Activated CD4-positive, alpha-beta T cell treated with anti-CD3 and anti-CD28 coated beads, Interleukin-2, amount 10 ng/mL, durations not matched to agents 7 days and 5 days (primary cell): Measurements from ENCODE around the gene ADGB. TPM values are rescaled to one million over a fixed set of nuclear protein-coding genes. Genes with fewer than 3 reads are reported as not detected.
A peak's percentile ranks its signal among the peaks of the same experiment; 100 is the strongest.
"Not testable (repeated sequence)": the region's sequence is repeated elsewhere in the genome, so short reads cannot be mapped to it uniquely, and the experiment has no call there.

Experiments
- CTCF ChIA-PET: fragments of 350-600 bp; sonication (Branson Sonifier 250); formaldehyde crosslinking; loops from one replicate; lab custom pipeline; 2021; ENCODE audit warnings: antibody characterized with exemption; lab: Charles Lee
- POLR2A ChIA-PET: fragments of 350-600 bp; sonication (Branson Sonifier 250); formaldehyde crosslinking; loops from one replicate; lab custom pipeline; 2021; ENCODE audit warnings: antibody characterized with exemption; lab: Charles Lee
- DNase-seq: peaks from one replicate; pipeline ENCODE4 v3.0.0-alpha.2; 2020
- H3K27ac Mint-ChIP-seq: one replicate; pipeline ENCODE4 v1.8.0; 2021; ENCODE audit warnings: mild to moderate bottlenecking, moderate library complexity, mixed read lengths
- H3K27me3 Mint-ChIP-seq: one replicate; pipeline ENCODE4 v1.8.0; 2021; ENCODE audit warnings: mixed read lengths
- H3K36me3 Mint-ChIP-seq: one replicate; pipeline ENCODE4 v1.8.0; 2021; ENCODE audit warnings: low read depth, mixed read lengths
- H3K4me1 Mint-ChIP-seq: one replicate; pipeline ENCODE4 v1.8.0; 2021; ENCODE audit warnings: mixed read lengths
- H3K4me3 Mint-ChIP-seq: one replicate; pipeline ENCODE4 v1.8.0; 2021; ENCODE audit warnings: mild to moderate bottlenecking, moderate library complexity, mixed read lengths
- H3K9me3 Mint-ChIP-seq: one replicate; pipeline ENCODE4 v1.8.0; 2021; ENCODE audit warnings: mixed read lengths
- total RNA-seq, 2 experiments: library from RNA; stranded (reverse); gene quantifications; one replicate each; pipeline ENCODE4 v1.2.3, GENCODE V29; 2021

The ADGB gene
- total RNA-seq, 2 experiments from 2014 or later: not detected

DNA sequence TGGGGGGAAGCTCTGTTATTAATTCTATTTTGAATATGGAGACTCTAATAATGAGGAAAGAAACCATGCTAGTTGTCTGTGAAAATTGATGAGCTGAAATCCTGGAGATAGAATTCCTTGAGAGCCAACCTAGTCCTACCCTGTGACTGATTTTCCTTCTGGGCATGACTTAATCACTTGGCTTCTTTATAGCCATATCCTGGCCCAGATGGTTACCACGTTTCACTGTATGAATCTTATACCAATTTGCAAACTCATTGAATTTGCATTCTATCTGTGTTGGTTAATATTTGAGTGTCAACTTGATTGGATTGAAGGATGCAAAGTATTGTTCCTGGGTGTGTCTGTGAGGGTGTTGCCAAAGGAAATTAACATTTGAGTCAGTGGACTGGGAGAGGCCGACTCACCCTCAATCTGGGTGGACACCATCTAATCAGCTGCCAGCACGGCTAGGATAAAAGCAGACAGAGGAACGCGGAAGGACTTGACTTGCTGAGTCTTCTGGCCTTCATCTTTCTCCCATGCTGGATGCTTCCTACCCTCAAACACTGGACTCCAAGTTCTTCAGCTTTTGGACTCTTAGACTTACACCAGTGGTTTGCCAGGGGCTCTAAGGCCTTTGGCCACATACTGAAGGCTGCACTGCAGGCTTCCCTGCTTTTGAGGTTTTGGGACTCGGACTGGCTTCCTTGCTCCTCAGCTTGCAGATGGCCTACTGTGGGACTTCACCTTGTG lies 255.9 kb downstream of the ADGB start:
- CTCF ChIA-PET: interaction anchor here (1.2 kb wide), 1 partner anchor 10 kb away, joined by 3 read pairs; no protein-coding TSS in a partner anchor
- H3K36me3 Mint-ChIP-seq, H3K4me3 Mint-ChIP-seq, H3K27me3 Mint-ChIP-seq, POLR2A ChIA-PET, H3K9me3 Mint-ChIP-seq, H3K27ac Mint-ChIP-seq, DNase-seq: not testable (repeated sequence)
- peaks cover 25% of the 10 kb centered on the region for H3K4me1 Mint-ChIP-seq

DNA sequence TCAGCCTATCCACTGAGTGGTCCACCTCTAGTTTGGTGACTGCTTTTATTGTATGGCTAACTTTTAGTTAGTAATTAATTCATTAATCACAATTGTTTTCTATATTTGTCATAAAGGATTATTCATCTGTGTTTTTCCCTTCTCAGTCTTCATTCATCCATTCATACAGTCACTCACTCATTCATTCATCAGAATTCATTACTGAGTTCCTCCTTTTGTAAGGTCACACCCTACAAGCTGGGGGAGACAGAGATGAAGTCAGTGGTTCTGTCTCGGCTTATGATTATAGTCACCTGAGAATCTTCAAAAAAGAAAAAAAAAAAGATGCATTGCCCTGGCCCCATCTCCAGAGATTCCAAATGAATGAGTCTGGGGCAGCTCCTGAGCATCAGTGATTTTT lies 257.1 kb downstream of the ADGB start:
- POLR2A ChIA-PET: no interaction called here
- Mint-ChIP-seq H3K9me3 (no peaks in the 10 kb centered on the region), H3K27me3 (no peaks in the 10 kb centered on the region), H3K27ac (no peak overlapping the region), H3K36me3 (no peaks in the 10 kb centered on the region), H3K4me3 (no peak overlapping the region), H3K4me1 (peaks cover 22% of the 10 kb centered on the region)
- DNase-seq: no peak
- CTCF ChIA-PET: interaction anchor here (0.6 to 0.8 kb wide), 2 partner anchors 22 to 1293 kb away, joined by 3 to 4 read pairs; no protein-coding TSS in a partner anchor

DNA sequence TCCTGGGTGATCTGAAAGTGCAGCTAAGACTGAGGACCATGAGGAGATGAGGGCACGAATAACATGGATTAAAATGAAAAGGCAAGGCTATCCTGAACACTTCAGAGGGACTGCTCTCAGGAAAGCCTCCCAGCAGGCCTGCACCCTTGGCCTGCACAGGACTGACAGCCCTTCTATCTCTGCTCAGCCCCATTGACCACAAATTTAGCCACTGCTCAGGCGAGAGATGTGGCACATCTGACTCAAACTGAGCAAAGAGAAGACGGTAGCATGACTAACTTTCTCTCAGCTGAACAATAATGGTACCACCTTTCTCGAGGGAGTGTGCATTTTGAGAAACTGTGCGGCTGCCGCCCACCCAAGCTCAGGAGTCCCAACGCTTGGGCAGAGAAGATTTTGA lies 257.5 kb downstream of the ADGB start:
- ChIA-PET CTCF (interaction anchor here (0.6 to 0.8 kb wide), 2 partner anchors 22 to 1293 kb away, joined by 3 to 4 read pairs; no protein-coding TSS in a partner anchor), POLR2A (no interaction called here)
- H3K4me1 Mint-ChIP-seq: peaks cover 22% of the 10 kb centered on the region
- no peaks in the 10 kb centered on the region for H3K27me3 Mint-ChIP-seq
- no peak overlapping the region for H3K27ac Mint-ChIP-seq
- H3K4me3 Mint-ChIP-seq: no peak overlapping the region
- no peaks in the 10 kb centered on the region for H3K9me3 Mint-ChIP-seq
- no peaks in the 10 kb centered on the region for H3K36me3 Mint-ChIP-seq
- DNase-seq: no peak

DNA sequence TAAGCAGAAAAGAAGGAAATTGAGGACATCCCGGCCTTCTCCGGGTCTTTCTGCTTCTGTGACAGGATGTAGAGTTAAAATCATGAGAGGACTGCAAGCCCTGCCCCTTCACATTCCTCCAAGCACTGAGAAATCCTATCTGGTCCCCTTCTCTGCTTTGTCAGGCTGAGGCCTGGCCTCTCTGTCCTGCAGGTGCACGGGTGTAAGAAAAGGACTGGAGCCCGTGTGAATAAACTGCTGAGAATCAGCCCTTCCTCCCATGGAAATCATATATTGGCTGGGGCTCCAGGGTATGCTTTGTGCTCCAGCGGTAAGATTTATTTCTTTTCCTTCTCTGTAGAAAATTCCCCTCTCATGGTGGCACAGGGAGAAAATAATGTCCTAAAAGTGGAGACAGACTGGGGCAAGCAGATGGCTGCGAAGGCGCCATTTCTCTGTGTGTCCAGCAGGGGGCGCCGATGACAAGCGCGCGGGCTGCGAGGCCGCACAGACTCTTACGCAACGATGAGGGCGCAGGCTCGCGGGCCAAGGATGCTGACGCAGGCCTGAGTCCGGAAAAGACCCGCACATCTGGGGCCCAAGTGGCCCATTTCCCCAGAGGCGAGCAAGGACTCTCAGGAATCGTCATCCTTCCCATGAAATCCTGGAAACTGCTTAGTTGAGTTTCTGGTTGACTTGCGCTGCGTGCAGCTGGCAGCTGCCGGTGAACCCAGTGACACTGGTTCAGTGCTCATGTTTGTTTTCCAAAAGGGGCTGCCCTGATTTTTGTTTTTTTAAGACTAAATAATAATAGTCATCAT lies 258.6 kb downstream of the ADGB start:
- no peaks in the 10 kb centered on the region for H3K27me3 Mint-ChIP-seq
- H3K9me3 Mint-ChIP-seq: no peaks in the 10 kb centered on the region
- peaks cover 14% of the 10 kb centered on the region for H3K4me1 Mint-ChIP-seq
- H3K27ac Mint-ChIP-seq: no peak overlapping the region
- no peaks in the 10 kb centered on the region for H3K36me3 Mint-ChIP-seq
- no peak overlapping the region for H3K4me3 Mint-ChIP-seq
- ChIA-PET CTCF (no interaction called here), POLR2A (no interaction called here)
- peak; percentile 74 for DNase-seq

DNA sequence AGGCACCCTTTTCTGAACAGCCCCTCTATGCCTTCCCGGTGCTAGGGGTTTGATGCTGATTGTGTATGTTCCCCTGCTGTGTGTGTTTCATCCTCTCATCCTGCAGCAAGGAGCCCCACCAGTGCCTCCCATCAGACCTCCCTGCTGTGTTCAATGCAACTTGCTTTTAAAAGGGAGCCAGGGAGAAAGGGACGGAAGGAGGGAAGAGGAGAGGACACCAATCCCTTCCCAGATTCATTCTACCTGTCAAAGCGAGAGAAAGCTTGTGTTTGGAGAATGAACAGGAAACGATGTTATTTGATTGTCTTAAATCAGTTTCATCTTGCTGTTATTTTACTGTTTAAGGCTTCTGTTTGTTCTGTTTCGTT lies 259.2 kb downstream of the ADGB start:
- Mint-ChIP-seq H3K4me1 (peaks cover 10% of the 10 kb centered on the region), H3K27ac (no peak overlapping the region), H3K9me3 (no peaks in the 10 kb centered on the region), H3K36me3 (no peaks in the 10 kb centered on the region), H3K27me3 (no peaks in the 10 kb centered on the region), H3K4me3 (no peak overlapping the region)
- ChIA-PET POLR2A (no interaction called here), CTCF (no interaction called here)
- DNase-seq: no peak

DNA sequence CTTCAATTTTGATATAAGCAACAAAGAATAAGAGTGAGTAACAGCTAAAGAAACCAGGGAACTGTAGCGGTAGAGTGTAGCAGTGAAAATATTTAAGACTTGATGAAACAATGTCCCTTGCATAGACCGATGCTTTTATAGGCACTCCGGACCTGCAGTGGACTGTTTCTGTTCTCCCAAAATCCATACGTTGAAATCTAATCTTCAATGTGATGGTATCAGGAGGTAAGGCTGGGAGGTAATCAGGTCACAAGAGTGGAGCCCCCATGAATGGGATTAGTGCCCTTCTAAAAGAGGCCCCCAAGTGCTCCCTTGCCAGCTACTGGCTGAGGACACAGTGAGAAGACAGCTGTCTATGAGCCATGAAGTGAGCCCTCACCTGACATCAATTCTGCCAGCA lies 260.4 kb downstream of the ADGB start:
- DNase-seq: no peak
- peaks cover 9% of the 10 kb centered on the region for H3K4me1 Mint-ChIP-seq
- ChIA-PET POLR2A (no interaction called here), CTCF (no interaction called here)
- H3K27me3 Mint-ChIP-seq: no peaks in the 10 kb centered on the region
- no peaks in the 10 kb centered on the region for H3K9me3 Mint-ChIP-seq
- H3K27ac Mint-ChIP-seq: no peak overlapping the region
- no peaks in the 10 kb centered on the region for H3K36me3 Mint-ChIP-seq
- H3K4me3 Mint-ChIP-seq: no peak overlapping the region

DNA sequence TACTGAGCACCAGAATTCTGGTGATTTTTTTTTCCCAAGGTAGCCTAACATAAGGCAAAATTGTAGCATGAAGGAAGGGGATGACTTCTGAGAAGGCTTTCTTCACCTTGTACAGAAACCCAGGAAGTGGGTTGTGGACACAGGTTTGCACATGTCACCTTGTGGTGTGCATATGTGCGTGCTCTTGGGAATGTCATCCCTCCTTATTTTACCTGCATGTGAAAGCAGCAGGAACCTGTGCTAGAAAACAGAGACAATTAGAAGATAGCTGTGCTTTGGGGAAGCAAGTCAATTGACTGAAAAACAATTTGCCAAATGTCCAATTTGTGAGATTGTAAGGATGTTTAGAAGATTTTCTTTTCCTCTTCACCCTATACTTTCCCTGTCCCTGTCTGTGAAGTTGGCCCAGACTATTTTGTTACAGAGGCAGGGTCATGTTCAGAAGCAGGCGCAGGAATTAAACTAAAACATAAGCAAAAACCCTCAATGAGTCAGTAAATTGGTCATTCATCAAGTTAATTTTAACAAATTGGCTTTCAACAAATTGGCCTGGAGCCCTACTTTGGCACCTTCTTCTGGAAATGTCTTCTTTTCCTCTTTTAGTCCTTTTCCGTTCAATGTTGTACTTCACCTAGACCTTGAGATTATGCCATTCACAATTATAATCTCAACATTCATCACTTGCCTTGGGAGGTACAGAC lies 261.2 kb downstream of the ADGB start:
- Mint-ChIP-seq H3K4me1 (peaks cover 9% of the 10 kb centered on the region), H3K27me3 (no peaks in the 10 kb centered on the region), H3K36me3 (no peaks in the 10 kb centered on the region), H3K27ac (no peak overlapping the region), H3K9me3 (no peaks in the 10 kb centered on the region), H3K4me3 (no peak overlapping the region)
- POLR2A ChIA-PET: no interaction called here
- no peak for DNase-seq
- CTCF ChIA-PET: no interaction called here

DNA sequence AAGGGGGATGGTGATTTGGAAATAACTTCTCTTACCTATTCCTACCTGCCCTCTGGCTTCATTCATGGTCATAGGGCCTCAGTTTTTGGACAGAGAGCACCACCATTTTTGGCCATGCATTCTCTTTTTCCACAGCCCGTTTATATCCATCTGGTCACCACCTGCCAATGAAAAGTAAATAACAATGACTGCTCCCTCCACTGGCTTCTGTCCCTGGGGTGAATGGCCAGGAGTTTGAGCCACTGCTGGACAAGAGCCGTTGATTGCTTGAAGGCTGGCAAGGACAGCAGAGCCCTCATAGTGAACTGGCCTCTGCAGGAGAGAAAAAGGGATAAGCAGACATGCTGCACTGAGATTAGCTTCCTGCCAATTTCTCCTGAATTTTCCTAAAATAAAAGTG lies 261.8 kb downstream of the ADGB start:
- POLR2A ChIA-PET: no interaction called here
- no peak overlapping the region for H3K4me3 Mint-ChIP-seq

DNA sequence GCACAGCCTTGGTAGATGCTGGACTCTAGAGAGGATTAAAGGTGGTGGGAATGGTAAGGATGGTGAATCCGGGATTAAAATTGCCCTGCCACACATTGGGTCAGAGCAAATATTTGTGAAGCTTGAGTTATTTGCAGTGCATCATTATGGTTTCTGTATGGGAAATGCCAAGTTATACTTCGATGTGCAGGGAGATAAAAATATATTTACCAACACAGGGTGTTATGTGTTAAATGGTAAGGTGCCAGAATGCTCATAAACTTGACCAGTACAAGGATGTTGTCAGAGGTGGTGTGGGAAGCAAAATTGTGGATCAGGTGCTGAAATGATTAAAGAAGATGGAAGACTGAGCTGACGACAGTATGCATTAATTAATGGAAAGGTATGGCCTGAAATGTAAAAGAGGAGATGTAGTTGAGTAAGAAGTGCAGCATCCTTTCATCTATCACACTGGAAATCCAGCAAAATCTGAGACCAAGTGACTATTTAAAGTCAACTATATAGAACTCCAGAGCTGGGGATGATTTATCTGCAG lies 262.3 kb downstream of the ADGB start:
- no peak overlapping the region for H3K4me3 Mint-ChIP-seq
- H3K9me3 Mint-ChIP-seq: no peaks in the 10 kb centered on the region
- H3K27ac Mint-ChIP-seq: no peak overlapping the region
- H3K36me3 Mint-ChIP-seq: no peaks in the 10 kb centered on the region
- ChIA-PET POLR2A (no interaction called here), CTCF (no interaction called here)
- no peaks in the 10 kb centered on the region for H3K27me3 Mint-ChIP-seq
- H3K4me1 Mint-ChIP-seq: peaks cover 9% of the 10 kb centered on the region
- DNase-seq: no peak

More for the DNA sequence above, 261.8 kb downstream of the ADGB start:
- CTCF ChIA-PET: no interaction called here
- peaks cover 9% of the 10 kb centered on the region for H3K4me1 Mint-ChIP-seq
- H3K36me3 Mint-ChIP-seq: no peaks in the 10 kb centered on the region
- no peak for DNase-seq
- H3K27me3 Mint-ChIP-seq: no peaks in the 10 kb centered on the region
- H3K9me3 Mint-ChIP-seq: no peaks in the 10 kb centered on the region
- H3K27ac Mint-ChIP-seq: no peak overlapping the region

DNA sequence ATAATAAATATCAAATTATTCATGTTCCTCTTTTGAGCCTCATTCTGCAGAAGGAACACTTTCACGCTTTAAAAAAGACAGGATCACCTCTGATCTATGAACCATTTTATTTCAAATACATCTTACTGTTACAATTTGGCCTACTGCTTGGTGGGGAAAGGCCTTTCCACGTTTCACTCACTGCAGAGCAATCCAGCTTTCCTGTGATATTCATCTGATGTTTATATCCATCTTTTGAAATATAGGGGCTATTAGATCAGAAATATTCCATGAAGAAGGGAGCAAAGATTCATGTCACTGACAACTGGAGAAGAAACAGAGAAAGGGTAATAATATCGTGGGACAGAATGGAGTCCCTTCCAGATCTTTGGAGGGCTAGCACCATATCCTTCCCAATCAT lies 262.9 kb downstream of the ADGB start:
- ChIA-PET POLR2A (no interaction called here), CTCF (no interaction called here)
- H3K27ac Mint-ChIP-seq: no peak overlapping the region
- no peak for DNase-seq
- no peaks in the 10 kb centered on the region for H3K9me3 Mint-ChIP-seq
- peaks cover 6% of the 10 kb centered on the region for H3K4me1 Mint-ChIP-seq
- H3K4me3 Mint-ChIP-seq: no peak overlapping the region
- no peaks in the 10 kb centered on the region for H3K27me3 Mint-ChIP-seq
- H3K36me3 Mint-ChIP-seq: no peaks in the 10 kb centered on the region

DNA sequence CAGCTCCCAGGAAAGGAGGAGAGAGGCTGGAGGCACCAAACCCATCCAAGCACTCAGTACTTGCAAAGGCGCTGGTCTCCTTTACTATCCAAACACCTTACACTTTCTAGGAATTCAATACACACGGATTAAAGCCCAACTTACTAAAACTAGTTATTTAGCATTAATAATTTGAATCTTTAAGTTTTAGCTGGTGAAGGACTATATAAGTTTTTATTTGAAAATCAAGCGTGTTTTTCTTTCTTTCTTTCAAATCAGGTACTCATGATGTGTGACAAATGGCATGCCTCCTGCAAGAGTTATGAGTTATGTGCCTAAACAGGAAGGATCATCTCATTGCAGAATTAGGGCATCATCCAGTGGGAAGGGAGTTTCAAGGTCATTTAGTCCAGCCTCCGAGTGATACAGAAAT lies 263.7 kb downstream of the ADGB start:
- no peaks in the 10 kb centered on the region for H3K9me3 Mint-ChIP-seq
- H3K36me3 Mint-ChIP-seq: no peaks in the 10 kb centered on the region
- H3K4me3 Mint-ChIP-seq: no peak overlapping the region
- DNase-seq: no peak
- no peaks in the 10 kb centered on the region for H3K27me3 Mint-ChIP-seq
- CTCF ChIA-PET: no interaction called here
- no peak overlapping the region for H3K27ac Mint-ChIP-seq
- H3K4me1 Mint-ChIP-seq: peaks cover 4% of the 10 kb centered on the region
- POLR2A ChIA-PET: no interaction called here

DNA sequence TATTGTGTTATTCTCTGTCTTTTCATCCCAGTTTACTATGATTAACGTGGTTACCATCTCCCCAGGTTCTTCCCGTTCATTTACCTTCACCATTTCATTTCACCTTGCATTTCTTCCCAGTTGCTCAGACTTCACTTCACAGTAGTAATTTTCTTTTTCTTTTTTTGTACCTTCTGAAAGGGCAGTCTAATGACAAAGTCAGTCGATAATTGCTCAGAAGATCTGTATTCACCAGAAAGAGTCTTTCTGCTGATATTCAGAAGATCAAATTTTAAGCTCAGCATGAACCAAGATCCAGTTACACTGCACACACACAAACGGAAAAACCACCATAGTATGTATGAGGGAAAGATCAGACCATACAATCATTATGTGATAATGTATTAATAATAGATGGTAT lies 265.5 kb downstream of the ADGB start:
- H3K4me3 Mint-ChIP-seq: no peak overlapping the region
- H3K4me1 Mint-ChIP-seq: peaks cover 4% of the 10 kb centered on the region
- POLR2A ChIA-PET: no interaction called here
- CTCF ChIA-PET: interaction anchor here (1.2 to 1.3 kb wide), 2 partner anchors 10 to 26 kb away, joined by 3 to 4 read pairs; no protein-coding TSS in a partner anchor
- H3K9me3 Mint-ChIP-seq: no peaks in the 10 kb centered on the region
- no peaks in the 10 kb centered on the region for H3K27me3 Mint-ChIP-seq
- H3K36me3 Mint-ChIP-seq: no peaks in the 10 kb centered on the region
- no peak for DNase-seq
- H3K27ac Mint-ChIP-seq: no peak overlapping the region
